GM23338 (cell line): Measurements from ENCODE around the gene ZNF646. TPM values are rescaled to one million over a fixed set of nuclear protein-coding genes. Genes with fewer than 3 reads are reported as not detected.
A peak's percentile ranks its signal among the peaks of the same experiment; 100 is the strongest.

Experiments used
- ATAC-seq: fragments of 200-7000 bp; cut with Tn5 transposase; 3 replicates; pipeline ENCODE4 v1.9.1; 2020
- DNase-seq: peaks from one replicate; pipeline ENCODE4 v3.0.0-alpha.2; 2015; ENCODE audit warnings: low spot score
- H2AFZ ChIP-seq: fragments of 200-600 bp; sonication (generic); 2 replicates; pipeline ENCODE4 v1.8.0; 2016; ENCODE audit warnings: antibody characterized with exemption, mild to moderate bottlenecking, moderate library complexity
- H3F3A ChIP-seq: fragments of 200-600 bp; sonication (generic); replicated peaks from 2 replicates; pipeline ENCODE4 v1.8.0; 2017; ENCODE audit warnings: antibody characterized with exemption, mixed run types, low read depth
- H3K27ac ChIP-seq: fragments of 200-600 bp; sonication (generic); 2 replicates; pipeline ENCODE4 v1.6.1; 2016; ENCODE audit warnings: low read depth
- H3K27me3 ChIP-seq: fragments of 200-600 bp; sonication (generic); 2 replicates; pipeline ENCODE4 v1.8.0; 2016; ENCODE audit warnings: mild to moderate bottlenecking, mixed run types, moderate library complexity; ENCODE audit not compliant: insufficient read depth
- H3K36me3 ChIP-seq: fragments of 200-600 bp; sonication (generic); 2 replicates; pipeline ENCODE4 v1.8.0; 2016; ENCODE audit warnings: mild to moderate bottlenecking; ENCODE audit not compliant: insufficient read depth
- H3K4me1 ChIP-seq: fragments of 200-600 bp; sonication (generic); 2 replicates; pipeline ENCODE4 v1.8.0; 2016; ENCODE audit warnings: mild to moderate bottlenecking, moderate library complexity; ENCODE audit not compliant: insufficient read depth
- H3K4me2 ChIP-seq: fragments of 200-600 bp; sonication (generic); 2 replicates; pipeline ENCODE4 v1.7.1; 2017; ENCODE audit warnings: mixed run types
- H3K4me3 ChIP-seq: fragments of 200-600 bp; sonication (generic); 2 replicates; pipeline ENCODE4 v1.6.1; 2016; ENCODE audit warnings: mixed run types
- H3K79me2 ChIP-seq: fragments of 200-600 bp; sonication (generic); replicated peaks from 2 replicates; pipeline ENCODE4 v1.8.0; 2017; ENCODE audit warnings: mild to moderate bottlenecking; ENCODE audit not compliant: insufficient read depth
- H3K9me2 ChIP-seq: fragments of 200-600 bp; sonication (generic); 2 replicates; pipeline ENCODE4 v1.8.0; 2017; ENCODE audit not compliant: insufficient read depth
- H4K20me1 ChIP-seq: fragments of 200-600 bp; sonication (generic); replicated peaks from 2 replicates; pipeline ENCODE4 v1.8.0; 2017; ENCODE audit warnings: mild to moderate bottlenecking; ENCODE audit not compliant: insufficient read depth
- H3K27ac Mint-ChIP-seq: 2 replicates; pipeline ENCODE4 v1.8.0; 2020; ENCODE audit warnings: inconsistent platforms, mild to moderate bottlenecking, moderate library complexity, mixed read lengths
- H3K27me3 Mint-ChIP-seq: 3 replicates; pipeline ENCODE4 v1.8.0; 2022; ENCODE audit warnings: low read depth, mild to moderate bottlenecking, moderate library complexity, mixed read lengths, inconsistent platforms; ENCODE audit not compliant: insufficient read depth, poor library complexity
- H3K36me3 Mint-ChIP-seq: 3 replicates; pipeline ENCODE4 v1.8.0; 2021; ENCODE audit warnings: low read depth, mild to moderate bottlenecking, inconsistent platforms, moderate library complexity, mixed read lengths
- H3K4me1 Mint-ChIP-seq: 3 replicates; pipeline ENCODE4 v1.8.0; 2020; ENCODE audit warnings: mild to moderate bottlenecking, inconsistent platforms, mixed read lengths
- H3K4me3 Mint-ChIP-seq: 3 replicates; pipeline ENCODE4 v1.8.0; 2021; ENCODE audit warnings: moderate library complexity, mild to moderate bottlenecking, inconsistent platforms, mixed read lengths
- H3K9me3 Mint-ChIP-seq: 3 replicates; pipeline ENCODE4 v1.8.0; 2020; ENCODE audit warnings: moderate library complexity, mild to moderate bottlenecking, inconsistent platforms, mixed read lengths
- CTCF ChIP-seq, 2 experiments: fragments of 200-600 bp in 1 of 2; sonication (generic) in 1 of 2; conservative IDR thresholded peaks; 2 replicates each; pipeline versions ENCODE4 v1.5.1 to v1.6.1; 2016 to 2017; ENCODE audit warnings: antibody characterized with exemption in 2 of 2, low read depth in 2 of 2, mild to moderate bottlenecking in 2 of 2, moderate library complexity in 1 of 2
- ETS1 ChIP-seq: IDR thresholded peaks from 2 replicates; pipeline ENCODE4 v1.6.1; 2016; ENCODE audit warnings: antibody characterized with exemption
- EZH2 ChIP-seq: fragments of 200-600 bp; sonication (generic); IDR thresholded peaks from one replicate; pipeline ENCODE4 v1.8.0; 2017; ENCODE audit warnings: antibody characterized with exemption, mild to moderate bottlenecking, low read depth; ENCODE audit not compliant: unreplicated experiment
- EZH2phosphoT487 ChIP-seq: fragments of 200-600 bp; sonication (generic); IDR thresholded peaks from one replicate; pipeline ENCODE4 v1.8.1; 2018; ENCODE audit warnings: antibody characterized with exemption; ENCODE audit not compliant: unreplicated experiment
- NANOG ChIP-seq: IDR thresholded peaks from 2 replicates; pipeline ENCODE4 v1.6.1; 2016; ENCODE audit warnings: antibody characterized with exemption, borderline replicate concordance
- STAT1 ChIP-seq: IDR thresholded peaks from one replicate; pipeline ENCODE4 v1.6.1; 2016; ENCODE audit warnings: antibody characterized with exemption; ENCODE audit not compliant: unreplicated experiment
- ZNF462 ChIP-seq: fragments of 250-450 bp; sonication (Bioruptor Pico); IDR thresholded peaks from 2 replicates; pipeline ENCODE4 v1.5.0; 2020; ENCODE audit warnings: mild to moderate bottlenecking, moderate library complexity
- polyA plus RNA-seq: library from polyadenylated mRNA; unstranded; fragments of >200 nt; fragmentation: Nextera tagmentation; extraction: Ambion mirVana; gene quantifications from 2 replicates; pipeline ENCODE4 v1.2.1, GENCODE V29; 2016
- total RNA-seq: library from RNA; depleted of rRNA; stranded (reverse); fragments of >200 nt; shearing (Covaris generic); gene quantifications from 2 replicates; pipeline ENCODE4 v1.2.3, GENCODE V29; 2014

Gene ZNF646
- total and polyA plus RNA-seq, 2 experiments from 2014 or later: 6.3 to 29.3 TPM

GRCh38 chr16:31114468-31114867, 40.2 kb downstream of the ZNF646 start (continued):
- TF ChIP-seq ZNF462 (CRISPR knock-in tag): no peak
- no peak for TF ChIP-seq EZH2phosphoT487
- TF ChIP-seq CTCF (conservative IDR thresholded peaks at IDR 0.05; ENCODE audit: low read depth in 2 of 2): no peak
- TF ChIP-seq EZH2: no peak

- peaks cover 20% of the 10 kb centered on the region; the same call in 1 of the 2 replicates for H3F3A ChIP-seq
- H3K4me1 Mint-ChIP-seq: peaks cover 8% of the 10 kb centered on the region
- H3K4me1 ChIP-seq: peaks cover 7% of the 10 kb centered on the region
- TF ChIP-seq NANOG (no peak), ETS1 (peak; percentile 91), STAT1 (no peak), CTCF (conservative IDR thresholded peaks at IDR 0.05; ENCODE audit: low read depth in 2 of 2) (no peak), EZH2phosphoT487 (no peak)
Observed at GRCh38 chr16:31117384-31118222, 43.4 kb downstream of the ZNF646 start, which contains the start of gene KAT8. TSS of gene KAT8 (plus strand) at chr16:31117664. CDS start at chr16:31117682, 18 bp downstream.

More at GRCh38 chr16:31117384-31118222, 43.4 kb downstream of the ZNF646 start, which contains the start of gene KAT8:
- Histone ChIP-seq H3K79me2 (peaks cover 21% of the 10 kb centered on the region), H3K27ac (peak within 1 kb of the TSS; percentile 87), H2AFZ (no peak within 1 kb of the TSS), H3K9me2 (no peaks in the 10 kb centered on the region), H3K27me3 (no peaks in the 10 kb centered on the region), H4K20me1 (peaks cover 15% of the 10 kb centered on the region), H3K36me3 (peaks cover 25% of the 10 kb centered on the region), H3K4me2 (peak within 1 kb of the TSS; percentile 100), H3K4me3 (peak within 1 kb of the TSS; percentile 93)
- H3K4me3 Mint-ChIP-seq: peak within 1 kb of the TSS; percentile 89
- DNase-seq: peak; percentile 100
- peaks cover 14% of the 10 kb centered on the region for H3K27me3 Mint-ChIP-seq
- H3K9me3 Mint-ChIP-seq: peaks cover 2% of the 10 kb centered on the region; the same call in 1 of the 3 replicates
- H3K27ac Mint-ChIP-seq: peak within 1 kb of the TSS; percentile 81
- peaks cover 55% of the 10 kb centered on the region for H3K36me3 Mint-ChIP-seq
- peak; percentile 96 for ATAC-seq
